H9 (cell line): ENCODE measurements around the gene EYA4. TPM values are rescaled to one million over a fixed set of nuclear protein-coding genes. Genes with fewer than 3 reads are reported as not detected.

ENCODE experiments used
- DNase-seq: peaks from one replicate; pipeline ENCODE4 v3.0.0-alpha.2; 2017
- H2AFZ ChIP-seq: one replicate; pipeline ENCODE4 v1.6.1; 2013; ENCODE audit warnings: mild to moderate bottlenecking, low read length, control low read depth, moderate library complexity
- H2AK5ac ChIP-seq: 2 replicates; pipeline ENCODE4 v1.6.1; 2013; ENCODE audit warnings: low read length, control low read depth, mixed read lengths; ENCODE audit not compliant: insufficient read length
- H2BK120ac ChIP-seq: one replicate; pipeline ENCODE4 v1.6.1; 2013; ENCODE audit warnings: low read depth, mild to moderate bottlenecking, low read length, control low read depth, inconsistent platforms; ENCODE audit not compliant: poor library complexity, severe bottlenecking
- H2BK12ac ChIP-seq: 2 replicates; pipeline ENCODE4 v1.6.1; 2013; ENCODE audit warnings: low read length, control low read depth, mixed read lengths, low read depth; ENCODE audit not compliant: insufficient read length
- H2BK15ac ChIP-seq: 2 replicates; pipeline ENCODE4 v1.6.1; 2013; ENCODE audit warnings: low read depth, low read length, control low read depth
- H2BK20ac ChIP-seq: one replicate; pipeline ENCODE4 v1.6.1; 2013; ENCODE audit warnings: low read depth, mild to moderate bottlenecking, low read length, control low read depth, inconsistent platforms; ENCODE audit not compliant: poor library complexity, severe bottlenecking
- H2BK5ac ChIP-seq: 2 replicates; pipeline ENCODE4 v1.6.1; 2013; ENCODE audit warnings: low read length, control low read depth, mixed read lengths; ENCODE audit not compliant: insufficient read length
- H3K14ac ChIP-seq: 2 replicates; pipeline ENCODE4 v1.6.1; 2013; ENCODE audit warnings: low read length, control low read depth; ENCODE audit not compliant: insufficient read depth
- H3K18ac ChIP-seq: 2 replicates; pipeline ENCODE4 v1.6.1; 2013; ENCODE audit warnings: low read depth, mild to moderate bottlenecking, mixed read lengths, low read length, control low read depth; ENCODE audit not compliant: insufficient read length
- H3K23ac ChIP-seq: 2 replicates; pipeline ENCODE4 v1.6.1; 2013; ENCODE audit warnings: low read length, control low read depth, mixed read lengths, low read depth; ENCODE audit not compliant: insufficient read length
- H3K23me2 ChIP-seq: 2 replicates; pipeline ENCODE4 v1.6.1; 2013; ENCODE audit warnings: low read depth, mild to moderate bottlenecking, mixed read lengths, low read length, control low read depth; ENCODE audit not compliant: insufficient read length, poor library complexity, severe bottlenecking
- H3K27ac ChIP-seq: 2 replicates; pipeline ENCODE4 v1.5.1; 2013; ENCODE audit warnings: low read length, control low read depth, mixed read lengths, low read depth; ENCODE audit not compliant: insufficient read length
- H3K27me3 ChIP-seq: 2 replicates; pipeline ENCODE4 v1.6.1; 2013; ENCODE audit warnings: low read length, control low read depth, inconsistent platforms; ENCODE audit not compliant: insufficient read depth
- H3K4ac ChIP-seq: 2 replicates; pipeline ENCODE4 v1.6.1; 2013; ENCODE audit warnings: low read depth, mild to moderate bottlenecking, control low read depth, inconsistent platforms, low read length, moderate library complexity
- H3K4me1 ChIP-seq: 2 replicates; pipeline ENCODE4 v1.6.1; 2013; ENCODE audit warnings: low read length, control low read depth, inconsistent platforms; ENCODE audit not compliant: insufficient read depth
- H3K4me2 ChIP-seq: 2 replicates; pipeline ENCODE4 v1.6.1; 2013; ENCODE audit warnings: low read length, control low read depth, mixed read lengths; ENCODE audit not compliant: insufficient read length, insufficient read depth
- H3K56ac ChIP-seq: 2 replicates; pipeline ENCODE4 v1.6.1; 2013; ENCODE audit warnings: low read depth, mild to moderate bottlenecking, mixed read lengths, low read length, control low read depth; ENCODE audit not compliant: insufficient read length
- H3K79me1 ChIP-seq: 2 replicates; pipeline ENCODE4 v1.6.1; 2013; ENCODE audit warnings: low read depth, mild to moderate bottlenecking, moderate library complexity, low read length, control low read depth, inconsistent platforms; ENCODE audit not compliant: insufficient read depth, poor library complexity, severe bottlenecking
- H3K79me2 ChIP-seq: 2 replicates; pipeline ENCODE4 v1.6.1; 2013; ENCODE audit warnings: low read length, control low read depth, inconsistent platforms; ENCODE audit not compliant: insufficient read depth
- H3K9ac ChIP-seq: 2 replicates; pipeline ENCODE4 v1.6.1; 2013; ENCODE audit warnings: low read length, control low read depth, mixed read lengths; ENCODE audit not compliant: insufficient read length; ENCODE audit errors: extremely low read depth
- H3K9me3 ChIP-seq: one replicate; pipeline ENCODE4 v1.6.1; 2013; ENCODE audit warnings: low read depth, low read length, inconsistent platforms; ENCODE audit not compliant: control insufficient read depth
- H3T11ph ChIP-seq: one replicate; pipeline ENCODE4 v1.6.1; 2013; ENCODE audit warnings: mild to moderate bottlenecking, low read length, control low read depth, inconsistent platforms
- H4K20me1 ChIP-seq: one replicate; pipeline ENCODE4 v1.6.1; 2013; ENCODE audit not compliant: control insufficient read depth, insufficient read length, insufficient read depth
- H4K5ac ChIP-seq: 2 replicates; pipeline ENCODE4 v1.6.1; 2013; ENCODE audit warnings: low read depth, mild to moderate bottlenecking, mixed read lengths, low read length, control low read depth; ENCODE audit not compliant: insufficient read length
- H4K8ac ChIP-seq: replicated peaks from 2 replicates; pipeline ENCODE4 v1.6.1; 2013; ENCODE audit warnings: low read length, control low read depth, mixed read lengths, low read depth; ENCODE audit not compliant: insufficient read length
- H4K91ac ChIP-seq: 2 replicates; pipeline ENCODE4 v1.6.1; 2013; ENCODE audit warnings: low read depth, mild to moderate bottlenecking, moderate library complexity, mixed read lengths, low read length, control low read depth; ENCODE audit not compliant: insufficient read length
- H3K27ac Mint-ChIP-seq, 3 experiments: 2 replicates in 2 of 3; 3 replicates in 1 of 3; pipeline ENCODE4 v1.8.0; 2020 to 2021; ENCODE audit warnings: mixed read lengths in 3 of 3, mild to moderate bottlenecking in 1 of 3, moderate library complexity in 1 of 3
- H3K27me3 Mint-ChIP-seq: 2 replicates; pipeline ENCODE4 v1.8.0; 2021; ENCODE audit warnings: low read depth, mild to moderate bottlenecking, moderate library complexity, mixed read lengths
- H3K36me3 Mint-ChIP-seq, 3 experiments: 2 replicates in 2 of 3; 3 replicates in 1 of 3; pipeline ENCODE4 v1.8.0; 2020 to 2021; ENCODE audit warnings: low read depth in 3 of 3, mixed read lengths in 3 of 3; ENCODE audit not compliant: insufficient read depth in 1 of 3
- H3K4me1 Mint-ChIP-seq, 2 experiments: 2 replicates each; pipeline ENCODE4 v1.8.0; 2020; ENCODE audit warnings: mixed read lengths in 2 of 2
- H3K4me3 Mint-ChIP-seq, 2 experiments: 2 replicates in 1 of 2; 3 replicates in 1 of 2; pipeline ENCODE4 v1.8.0; 2020 to 2021; ENCODE audit warnings: mild to moderate bottlenecking in 2 of 2, mixed read lengths in 2 of 2, moderate library complexity in 1 of 2
- H3K9me3 Mint-ChIP-seq, 2 experiments: 2 replicates in 1 of 2; 3 replicates in 1 of 2; pipeline ENCODE4 v1.8.0; 2020; ENCODE audit warnings: mild to moderate bottlenecking in 2 of 2, mixed read lengths in 2 of 2, moderate library complexity in 1 of 2
- WGBS: extraction: QIAGEN DNeasy Blood & Tissue Kit; methylation state at CpG from one replicate; pipeline ENCODE4 v1.1.7; 2013; ENCODE audit warnings: missing lambda C conversion rate, low lambda C conversion rate, mixed read lengths; ENCODE audit not compliant: insufficient read length; ENCODE audit errors: extremely low coverage; 5-methylcytosine and 5-hydroxymethylcytosine counted together
- total RNA-seq: library from RNA; stranded (reverse); gene quantifications from 2 replicates; pipeline ENCODE4 v1.2.1, GENCODE V29; 2021
- TF ChIP-seq, protein P1 (sequence below): fragments of 200-600 bp; sonication (generic); conservative IDR thresholded peaks from 3 replicates; pipeline ENCODE4 v1.8.0; 2021; ENCODE audit warnings: antibody characterized with exemption, mild to moderate bottlenecking

Gene EYA4
- total RNA-seq, 1 experiment from 2014 or later, result 0.26 TPM

DNA sequence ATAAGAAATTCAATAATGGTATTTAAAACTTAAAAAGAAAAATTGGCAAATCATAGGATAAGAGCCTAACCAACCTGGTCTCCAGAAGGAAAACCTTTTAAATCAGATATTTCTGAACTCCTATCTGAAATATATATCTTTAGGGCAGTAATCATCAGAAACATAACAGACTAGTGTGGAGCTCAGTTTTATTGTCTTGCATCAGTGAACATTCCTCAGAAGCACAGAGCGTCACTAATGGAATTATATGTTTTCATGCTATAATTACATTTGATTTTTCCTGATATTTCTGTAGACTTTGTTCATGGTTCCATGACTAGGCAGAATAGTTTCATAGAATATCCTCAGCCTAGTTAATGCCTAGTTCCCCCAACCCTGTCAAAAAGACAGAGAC is 262.2 kb downstream of the EYA4 start:
- H2AFZ ChIP-seq, result no peak overlapping the region
- H3T11ph ChIP-seq, result no peak overlapping the region
- H2BK15ac ChIP-seq, result no peak overlapping the region
- no peaks in the 10 kb centered on the region for H3K79me1 ChIP-seq
- TF ChIP-seq, protein P1, sequence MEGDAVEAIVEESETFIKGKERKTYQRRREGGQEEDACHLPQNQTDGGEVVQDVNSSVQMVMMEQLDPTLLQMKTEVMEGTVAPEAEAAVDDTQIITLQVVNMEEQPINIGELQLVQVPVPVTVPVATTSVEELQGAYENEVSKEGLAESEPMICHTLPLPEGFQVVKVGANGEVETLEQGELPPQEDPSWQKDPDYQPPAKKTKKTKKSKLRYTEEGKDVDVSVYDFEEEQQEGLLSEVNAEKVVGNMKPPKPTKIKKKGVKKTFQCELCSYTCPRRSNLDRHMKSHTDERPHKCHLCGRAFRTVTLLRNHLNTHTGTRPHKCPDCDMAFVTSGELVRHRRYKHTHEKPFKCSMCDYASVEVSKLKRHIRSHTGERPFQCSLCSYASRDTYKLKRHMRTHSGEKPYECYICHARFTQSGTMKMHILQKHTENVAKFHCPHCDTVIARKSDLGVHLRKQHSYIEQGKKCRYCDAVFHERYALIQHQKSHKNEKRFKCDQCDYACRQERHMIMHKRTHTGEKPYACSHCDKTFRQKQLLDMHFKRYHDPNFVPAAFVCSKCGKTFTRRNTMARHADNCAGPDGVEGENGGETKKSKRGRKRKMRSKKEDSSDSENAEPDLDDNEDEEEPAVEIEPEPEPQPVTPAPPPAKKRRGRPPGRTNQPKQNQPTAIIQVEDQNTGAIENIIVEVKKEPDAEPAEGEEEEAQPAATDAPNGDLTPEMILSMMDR, result no peak
- no peaks in the 10 kb centered on the region for H3K79me2 ChIP-seq
- no peak overlapping the region for H2BK12ac ChIP-seq
- no peak overlapping the region for H4K8ac ChIP-seq
- H3K56ac ChIP-seq, result no peak overlapping the region
- H2BK120ac ChIP-seq, result no peak overlapping the region
- no peak overlapping the region for H4K5ac ChIP-seq
- H4K20me1 ChIP-seq, result no peaks in the 10 kb centered on the region
- no peak overlapping the region for H2BK5ac ChIP-seq
- Mint-ChIP-seq H3K36me3 (no peaks in the 10 kb centered on the region), H3K27me3 (no peaks in the 10 kb centered on the region), H3K4me3 (no peak overlapping the region), H3K9me3 (no peaks in the 10 kb centered on the region), H3K4me1 (no peaks in the 10 kb centered on the region), H3K27ac (no peak overlapping the region)
- no CpG with 5 or more reads among the region's 1 CpG for WGBS
- no peak overlapping the region for H3K9ac ChIP-seq
- H3K27me3 ChIP-seq, result no peaks in the 10 kb centered on the region
- H3K4me2 ChIP-seq, result no peak overlapping the region
- no peaks in the 10 kb centered on the region for H3K23me2 ChIP-seq
- no peak overlapping the region for H4K91ac ChIP-seq
- no peaks in the 10 kb centered on the region for H3K9me3 ChIP-seq
- no peak overlapping the region for H3K4ac ChIP-seq
- no peak overlapping the region for H3K18ac ChIP-seq
- no peak overlapping the region for H3K27ac ChIP-seq
- H3K23ac ChIP-seq, result no peak overlapping the region
- DNase-seq, result no peak
- H3K4me1 ChIP-seq, result no peaks in the 10 kb centered on the region
- H2BK20ac ChIP-seq, result no peak overlapping the region
- H3K14ac ChIP-seq, result no peak overlapping the region
- no peak overlapping the region for H2AK5ac ChIP-seq
